MCF 10A (cell line): ENCODE measurements around the gene UBXN10. TPM values are rescaled to one million over a fixed set of nuclear protein-coding genes. Genes with fewer than 3 reads are reported as not detected.

Source experiments
- BruUV-seq: library from RNA; stranded (reverse); fragments of 400-500 nt; replicated peaks from 2 replicates; lab custom pipeline; 2021; lab: Mats Ljungman, UMichigan
- CTCF ChIA-PET: fragments of 300-600 bp; sonication (Branson Sonifier 250); formaldehyde crosslinking; extraction: SDS; loops from one replicate; lab custom pipeline; 2021; ENCODE audit warnings: antibody characterized with exemption, inconsistent platforms; lab: Yijun Ruan, JAX
- POLR2A ChIA-PET: fragments of 300-600, 350-650 bp; sonication (Branson Sonifier 250); formaldehyde crosslinking; extraction: SDS; loops from one replicate; lab custom pipeline; 2020; ENCODE audit warnings: antibody characterized with exemption, inconsistent platforms; lab: Yijun Ruan, JAX
- DNase-seq: peaks from one replicate; pipeline ENCODE4 v3.0.0-alpha.2; 2018; ENCODE audit not compliant: unreplicated experiment
- H3K27ac Mint-ChIP-seq: one replicate; pipeline ENCODE4 v1.8.0; 2022; ENCODE audit warnings: mild to moderate bottlenecking, low read depth, mixed read lengths; ENCODE audit not compliant: unreplicated experiment
- H3K27me3 Mint-ChIP-seq: one replicate; pipeline ENCODE4 v1.8.0; 2022; ENCODE audit warnings: mixed read lengths; ENCODE audit not compliant: insufficient read depth, unreplicated experiment
- H3K36me3 Mint-ChIP-seq: one replicate; pipeline ENCODE4 v1.8.0; 2022; ENCODE audit warnings: mild to moderate bottlenecking, moderate library complexity, mixed read lengths; ENCODE audit not compliant: insufficient read depth, unreplicated experiment
- H3K4me1 Mint-ChIP-seq: one replicate; pipeline ENCODE4 v1.8.0; 2022; ENCODE audit warnings: mixed read lengths; ENCODE audit not compliant: insufficient read depth, unreplicated experiment
- H3K4me3 Mint-ChIP-seq: one replicate; pipeline ENCODE4 v1.8.0; 2022; ENCODE audit warnings: mild to moderate bottlenecking, moderate library complexity, mixed read lengths; ENCODE audit not compliant: unreplicated experiment
- H3K9me3 Mint-ChIP-seq: one replicate; pipeline ENCODE4 v1.8.0; 2022; ENCODE audit warnings: mixed read lengths; ENCODE audit not compliant: unreplicated experiment
- CTCF ChIP-seq: fragments of 200-600 bp; IDR thresholded peaks from one replicate; pipeline ENCODE4 v1.8.0; 2022; ENCODE audit warnings: antibody characterized with exemption, mild to moderate bottlenecking; ENCODE audit not compliant: unreplicated experiment
- intact Hi-C: fragments of 100-400 bp; cut with micrococcal nuclease; formaldehyde crosslinking; loops from 2 replicates; pipeline ENCODE4 v1.14.1; 2022
- total RNA-seq: library from RNA; stranded (reverse); gene quantifications from 2 replicates; pipeline ENCODE4 v1.2.3, GENCODE V29; 2022

Gene UBXN10
- total RNA-seq, 1 experiment from 2014 or later, result not detected

GRCh38 chr1:20220036-20220435, 34.1 kb downstream of the UBXN10 start:
- ChIA-PET POLR2A (no interaction called here), CTCF (interaction anchor here (1.2 to 2.1 kb wide), 2 partner anchors 209 to 275 kb away, joined by 4 to 7 read pairs; no protein-coding TSS in a partner anchor)
- H3K4me3 Mint-ChIP-seq, result no peak overlapping the region
- DNase-seq, result no peak
- intact Hi-C loops, result no loop called here
- H3K27ac Mint-ChIP-seq, result no peak overlapping the region
- peaks cover 18% of the 10 kb centered on the region for H3K27me3 Mint-ChIP-seq
- H3K4me1 Mint-ChIP-seq, result no peaks in the 10 kb centered on the region
- no peaks in the 10 kb centered on the region for H3K36me3 Mint-ChIP-seq
- BruUV-seq, result no TSS peak
- no peak for TF ChIP-seq CTCF
- no peaks in the 10 kb centered on the region for H3K9me3 Mint-ChIP-seq

- DNase-seq, result no peak
- no peaks in the 10 kb centered on the region for H3K36me3 Mint-ChIP-seq
- CTCF ChIA-PET, result interaction anchor here (0.5 to 1.9 kb wide), 4 partner anchors 10 to 271 kb away, joined by 3 to 6 read pairs (median 4); no protein-coding TSS in a partner anchor
- no peak overlapping the region for H3K4me3 Mint-ChIP-seq
- H3K27ac Mint-ChIP-seq, result no peak overlapping the region
- TF ChIP-seq CTCF, result no peak
- no peaks in the 10 kb centered on the region for H3K4me1 Mint-ChIP-seq
- no peaks in the 10 kb centered on the region for H3K9me3 Mint-ChIP-seq
- intact Hi-C loops, result no loop called here
- peaks cover 48% of the 10 kb centered on the region for H3K27me3 Mint-ChIP-seq
- no TSS peak for BruUV-seq
- POLR2A ChIA-PET, result no interaction called here
Measured at GRCh38 chr1:20223106-20223505, 37.2 kb downstream of the UBXN10 start.

GRCh38 chr1:20223551-20224419, 37.9 kb downstream of the UBXN10 start:
- Mint-ChIP-seq H3K27ac (no peak overlapping the region), H3K4me3 (no peak overlapping the region), H3K27me3 (peaks cover 55% of the 10 kb centered on the region), H3K9me3 (no peaks in the 10 kb centered on the region), H3K36me3 (no peaks in the 10 kb centered on the region), H3K4me1 (no peaks in the 10 kb centered on the region)
- ChIA-PET POLR2A (no interaction called here), CTCF (interaction anchor here (0.5 to 1.9 kb wide), 2 partner anchors 10 to 270 kb away, joined by 3 to 5 read pairs; no protein-coding TSS in a partner anchor)
- intact Hi-C loops, result no loop called here
- no peak for DNase-seq
- BruUV-seq, result no TSS peak
- TF ChIP-seq CTCF, result no peak

GRCh38 chr1:20224546-20224945, 38.6 kb downstream of the UBXN10 start:
- Mint-ChIP-seq H3K27ac (no peak overlapping the region), H3K9me3 (no peaks in the 10 kb centered on the region), H3K4me1 (no peaks in the 10 kb centered on the region), H3K4me3 (no peak overlapping the region), H3K27me3 (peaks cover 55% of the 10 kb centered on the region), H3K36me3 (no peaks in the 10 kb centered on the region)
- intact Hi-C loops, result no loop called here
- BruUV-seq, result no TSS peak
- no peak for TF ChIP-seq CTCF
- POLR2A ChIA-PET, result no interaction called here
- DNase-seq, result no peak
- CTCF ChIA-PET, result interaction anchor here (1.9 kb wide), 1 partner anchor 11 kb away, joined by 5 read pairs; no protein-coding TSS in a partner anchor
